Measurements from ENCODE around the gene RWDD2A.

Gene RWDD2A

GRCh38 chr6:83198486-83199172 lies 5.5 kb downstream of the RWDD2A start:
- DNase-seq = no peak

- DNase-seq = no peak
Measured at GRCh38 chr6:83199173-83199862, 6.2 kb downstream of the RWDD2A start.

GRCh38 chr6:83199863-83200225 lies 6.7 kb downstream of the RWDD2A start:
- no peak for DNase-seq

- no peak for DNase-seq
Measured at GRCh38 chr6:83202031-83202430, 8.9 kb downstream of the RWDD2A start.

- DNase-seq = peak in 48 of 56 donors; percentile 2 to 87 (median 33)
Measured at GRCh38 chr6:83215131-83216047, 22.2 kb downstream of the RWDD2A start.

- DNase-seq = no peak
Measured at GRCh38 chr6:83216806-83217205, 23.6 kb downstream of the RWDD2A start.

- no peak for DNase-seq
Measured at GRCh38 chr6:83218646-83219045, 25.5 kb downstream of the RWDD2A start.

GRCh38 chr6:83220121-83220520 lies 27.0 kb downstream of the RWDD2A start:
- DNase-seq = no peak

GRCh38 chr6:83221276-83221675 lies 28.1 kb downstream of the RWDD2A start:
- no peak for DNase-seq

- no peak for DNase-seq
Measured at GRCh38 chr6:83221889-83222479, 28.8 kb downstream of the RWDD2A start.

- DNase-seq = no peak
Measured at GRCh38 chr6:83226517-83226916, 33.4 kb downstream of the RWDD2A start.

- DNase-seq = no peak
Measured at GRCh38 chr6:83231146-83231545, 38.0 kb downstream of the RWDD2A start.

- no peak for DNase-seq
Measured at GRCh38 chr6:83247471-83247870, 54.3 kb downstream of the RWDD2A start.
